GM21619 (cell line): Measurements from ENCODE around the gene SAPCD2.
"Not testable (repeated sequence)": the region's sequence is repeated elsewhere in the genome, so short reads cannot be mapped to it uniquely, and the experiment has no call there.

ENCODE experiments used
- ATAC-seq: cut with Tn5 transposase; IDR thresholded peaks from one replicate; pipeline ENCODE4 v1.9.1; 2021; ENCODE audit not compliant: unreplicated experiment

Gene SAPCD2

DNA sequence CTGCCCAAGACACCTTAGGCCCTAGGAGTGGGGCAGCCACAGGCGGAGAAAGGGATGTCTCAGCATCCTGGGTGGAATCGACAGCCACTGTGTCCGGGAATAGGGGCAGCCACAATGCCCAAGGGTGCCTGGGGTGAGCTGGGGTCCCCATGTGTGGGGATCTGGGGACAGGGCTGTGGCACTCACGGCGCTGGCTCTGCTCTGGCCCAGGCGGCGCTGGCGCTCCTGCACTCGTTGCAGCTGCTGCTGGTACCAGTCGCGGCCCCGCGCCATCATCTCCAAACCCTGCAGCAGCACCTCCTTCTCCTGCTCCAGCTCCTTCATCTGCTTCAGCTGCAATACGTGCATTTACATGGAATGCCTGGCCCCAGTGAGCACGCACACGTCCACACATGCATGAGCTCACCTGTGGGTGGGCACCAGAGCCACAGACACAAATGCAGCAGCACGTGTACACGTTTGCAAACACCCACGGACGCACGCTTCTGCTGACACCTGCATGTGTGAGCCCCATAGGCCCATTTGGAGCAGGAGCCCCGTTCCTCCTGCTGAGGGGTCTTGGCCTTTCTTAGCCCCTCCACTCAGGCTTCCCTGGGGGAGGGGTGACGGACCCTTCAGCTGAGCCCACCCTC, 4.9 kb downstream of the SAPCD2 start:
- no peak for ATAC-seq

DNA sequence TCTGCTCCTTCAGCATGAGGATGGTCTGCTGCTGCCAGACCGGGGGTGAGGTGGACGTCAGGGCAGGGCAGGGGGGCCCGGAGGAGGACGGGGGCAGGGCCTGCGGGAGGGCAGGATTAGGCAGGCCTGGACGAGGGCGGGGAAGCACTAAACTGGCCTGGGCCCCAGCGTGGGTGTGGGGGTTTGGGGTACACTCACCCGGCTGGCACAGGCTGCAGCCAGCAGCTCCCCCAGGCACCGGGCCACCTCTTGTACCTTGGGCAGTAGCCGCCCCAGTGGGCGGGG, 5.5 kb downstream of the SAPCD2 start:
- ATAC-seq: no peak

DNA sequence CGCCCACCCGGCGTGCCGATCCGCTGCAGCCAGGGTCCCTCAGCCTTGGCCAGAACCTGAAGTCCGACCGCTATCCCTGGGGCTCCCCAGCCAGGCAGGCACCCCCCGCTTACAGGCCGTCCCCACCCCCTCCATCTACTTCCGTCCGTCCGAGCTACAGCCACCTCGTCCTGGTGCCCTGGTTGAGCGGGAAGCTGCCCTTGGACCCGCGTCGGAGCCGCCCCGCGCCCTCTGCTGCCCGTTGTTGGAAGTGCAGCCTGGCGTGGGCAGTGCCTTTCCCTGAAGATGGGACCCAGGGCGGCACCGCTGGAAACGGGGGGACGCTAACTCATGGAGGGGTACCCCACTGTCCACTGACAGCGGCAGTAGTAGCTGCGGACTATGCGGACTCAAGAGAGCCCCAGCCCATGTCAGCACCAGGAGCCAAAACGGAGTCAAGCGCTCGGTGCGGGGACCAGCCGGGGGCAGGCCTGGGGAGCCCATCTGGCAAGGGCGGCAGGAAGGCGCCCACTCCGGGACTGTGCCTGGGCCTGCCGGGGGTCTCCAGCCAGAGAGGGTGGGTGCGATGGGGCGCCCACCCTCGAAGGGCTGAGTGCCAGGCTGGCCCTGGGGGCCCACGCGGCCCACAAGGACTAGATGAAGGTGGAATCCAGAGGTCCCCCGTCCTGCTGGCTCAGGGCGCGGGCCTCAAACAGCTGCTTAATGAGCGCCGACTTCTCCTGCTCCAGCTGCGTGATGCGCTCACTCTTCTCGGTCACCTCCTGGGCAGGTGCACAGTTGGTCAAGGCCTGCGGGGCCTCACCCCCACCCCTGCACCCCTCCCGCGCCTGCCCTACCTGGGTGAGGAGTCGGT, 6.1 kb downstream of the SAPCD2 start:
- no peak for ATAC-seq

DNA sequence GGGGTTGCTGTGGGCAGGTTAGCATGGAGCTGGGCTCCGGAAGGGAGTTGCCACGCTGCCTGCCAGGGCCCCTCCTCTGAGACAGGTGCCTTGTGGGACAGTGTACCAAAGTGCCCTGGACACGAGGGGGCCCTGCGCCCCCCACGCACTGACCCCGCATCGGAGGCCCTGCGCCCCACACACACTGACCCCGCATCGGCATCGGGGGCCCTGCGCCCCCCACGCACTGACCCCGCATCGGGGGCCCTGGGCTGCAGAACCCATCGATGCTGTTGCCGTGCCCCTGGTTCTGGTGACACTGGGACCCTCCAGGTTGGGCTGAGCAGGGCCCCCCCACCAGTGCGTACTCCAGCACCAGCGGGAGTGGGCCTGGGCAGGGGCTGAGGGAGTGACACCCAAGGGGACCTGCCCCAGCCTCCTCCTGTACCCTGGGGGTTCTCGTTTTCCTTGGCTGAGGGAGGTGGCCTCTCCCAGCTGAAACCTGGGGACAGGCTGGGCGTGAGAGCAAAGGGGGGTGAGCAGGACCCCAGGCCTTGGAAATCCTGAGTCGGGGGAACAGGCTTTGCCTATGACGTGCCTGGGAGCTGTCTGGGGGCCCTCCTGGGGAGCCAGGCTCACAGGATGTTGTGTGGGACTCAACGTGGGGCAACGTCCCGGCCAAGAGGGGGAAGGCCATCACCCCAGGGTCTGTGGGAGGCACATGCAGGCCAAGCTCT, 6.9 kb downstream of the SAPCD2 start:
- ATAC-seq: no peak

DNA sequence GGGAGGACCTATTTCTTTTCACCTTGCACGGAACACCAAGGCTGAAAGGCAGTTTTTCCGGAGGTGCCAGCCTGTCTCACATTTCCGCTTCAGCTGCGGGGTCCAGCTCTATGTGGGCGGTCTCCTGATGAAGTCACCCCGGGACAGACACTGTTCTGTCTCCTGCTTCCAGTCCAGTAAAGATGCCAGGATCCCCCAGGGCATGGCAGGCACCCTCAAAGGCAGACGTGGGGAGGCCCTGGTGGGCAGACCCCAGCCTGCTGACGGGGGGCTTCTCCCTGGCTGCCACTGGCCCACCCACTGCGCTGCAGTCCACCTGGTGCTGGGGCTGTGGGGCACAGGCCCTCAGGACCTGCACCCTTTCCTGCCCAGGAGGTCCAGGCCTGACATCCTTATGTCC, 7.6 kb downstream of the SAPCD2 start:
- not testable (repeated sequence) for ATAC-seq

DNA sequence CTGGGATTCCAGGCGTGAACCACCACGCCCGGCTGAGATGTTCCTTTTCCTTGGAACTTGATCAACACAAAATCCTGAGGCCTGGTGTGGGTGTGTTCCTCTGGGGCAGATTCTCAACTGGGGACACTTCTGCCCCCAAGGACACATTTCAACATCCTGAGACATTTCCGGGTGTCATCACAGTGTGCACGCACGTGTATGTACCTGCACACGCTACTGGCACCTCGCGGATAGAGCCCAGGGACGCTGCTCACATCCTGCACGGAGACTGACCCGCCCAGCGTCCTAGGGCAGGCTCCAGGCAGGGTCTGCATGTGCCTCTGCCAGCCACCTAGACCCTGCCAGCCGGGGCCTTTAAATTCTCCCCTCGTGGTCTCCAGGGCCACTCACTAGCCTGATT, 8.0 kb downstream of the SAPCD2 start:
- no peak for ATAC-seq

DNA sequence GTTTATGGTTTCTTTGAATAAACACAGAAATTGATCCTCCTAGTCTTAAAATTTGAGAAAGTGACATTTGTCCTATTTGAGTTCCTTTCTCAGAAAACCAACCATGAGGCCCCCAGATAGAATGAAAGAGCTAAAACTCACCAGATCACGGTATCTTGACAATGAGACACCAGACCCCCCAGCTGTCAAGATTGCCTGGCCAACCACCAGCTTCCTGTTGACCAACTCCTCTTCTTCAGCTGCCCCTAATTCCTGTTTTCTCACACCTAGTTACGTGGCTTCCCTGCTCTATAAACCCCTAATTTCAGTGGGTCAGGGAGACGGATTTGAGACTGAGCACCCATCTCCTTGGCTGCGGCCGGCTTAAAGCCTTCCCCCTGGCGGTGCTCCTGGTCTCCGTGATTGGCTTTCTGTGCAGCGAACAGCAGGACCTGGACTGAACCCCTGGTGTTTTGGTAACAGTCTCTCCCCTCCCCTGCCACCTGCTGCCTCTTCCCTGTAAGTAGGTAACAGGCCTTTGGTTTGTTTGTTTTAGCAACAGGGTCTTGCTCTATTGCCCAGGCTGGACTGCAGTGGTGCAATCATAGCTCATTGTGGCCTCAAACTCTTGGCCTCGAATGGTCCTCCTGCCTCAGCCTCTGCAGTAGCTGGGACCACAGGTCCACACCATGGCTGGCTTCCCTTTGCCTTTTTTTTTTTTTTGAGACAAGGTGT, 11.7 kb downstream of the SAPCD2 start:
- ATAC-seq: no peak

DNA sequence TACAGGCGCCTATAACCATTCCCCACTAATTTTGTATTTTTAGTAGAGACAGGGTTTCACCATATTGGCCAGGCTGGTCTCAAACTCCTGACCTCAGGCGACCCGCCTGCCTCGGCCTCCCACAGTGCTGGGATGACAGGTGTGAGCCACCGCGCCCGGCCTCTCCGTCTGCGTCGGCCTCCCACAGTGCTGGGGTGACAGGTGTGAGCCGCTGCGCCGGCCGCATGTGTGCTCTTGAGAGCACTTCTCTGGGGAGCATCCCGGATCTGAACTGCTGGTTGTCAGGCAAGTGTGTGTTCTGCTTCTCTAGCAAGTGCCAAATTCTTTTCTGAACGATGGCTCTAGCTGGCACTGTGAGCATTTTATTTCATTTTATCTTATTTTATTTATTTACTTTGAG, 12.8 kb downstream of the SAPCD2 start:
- ATAC-seq: no peak

DNA sequence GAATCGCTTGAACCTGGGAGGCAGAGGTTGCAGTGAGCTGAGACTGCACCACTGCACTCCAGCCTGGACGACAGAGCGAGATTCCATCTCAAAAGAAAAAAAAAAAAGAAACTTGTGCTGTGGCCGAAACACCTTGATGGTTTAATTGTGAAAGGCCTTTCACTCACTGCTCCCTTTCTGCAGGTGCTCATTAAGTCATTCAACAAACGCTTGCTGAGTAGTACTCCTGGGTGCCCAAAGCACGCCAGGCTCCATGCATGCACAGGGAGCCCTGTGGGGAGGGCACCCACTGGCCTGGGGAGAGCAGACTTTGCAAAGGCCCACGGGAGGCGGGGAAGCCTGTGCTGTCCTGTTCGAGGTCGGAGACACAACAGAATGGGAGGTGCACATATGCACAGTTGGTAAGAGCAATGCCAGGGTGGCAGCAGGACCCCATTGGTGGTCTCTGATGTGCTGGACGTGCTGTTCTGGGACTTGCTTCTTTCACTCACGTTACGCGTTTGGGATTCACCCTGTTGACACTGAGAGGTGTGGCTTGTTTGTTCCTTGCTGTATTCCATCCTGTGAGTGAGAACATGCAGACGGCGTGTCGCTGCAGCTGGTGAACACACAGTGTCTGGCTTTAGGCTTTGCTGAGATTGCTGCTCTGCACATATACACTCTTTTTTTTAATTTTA, 13.5 kb downstream of the SAPCD2 start:
- ATAC-seq: no peak

DNA sequence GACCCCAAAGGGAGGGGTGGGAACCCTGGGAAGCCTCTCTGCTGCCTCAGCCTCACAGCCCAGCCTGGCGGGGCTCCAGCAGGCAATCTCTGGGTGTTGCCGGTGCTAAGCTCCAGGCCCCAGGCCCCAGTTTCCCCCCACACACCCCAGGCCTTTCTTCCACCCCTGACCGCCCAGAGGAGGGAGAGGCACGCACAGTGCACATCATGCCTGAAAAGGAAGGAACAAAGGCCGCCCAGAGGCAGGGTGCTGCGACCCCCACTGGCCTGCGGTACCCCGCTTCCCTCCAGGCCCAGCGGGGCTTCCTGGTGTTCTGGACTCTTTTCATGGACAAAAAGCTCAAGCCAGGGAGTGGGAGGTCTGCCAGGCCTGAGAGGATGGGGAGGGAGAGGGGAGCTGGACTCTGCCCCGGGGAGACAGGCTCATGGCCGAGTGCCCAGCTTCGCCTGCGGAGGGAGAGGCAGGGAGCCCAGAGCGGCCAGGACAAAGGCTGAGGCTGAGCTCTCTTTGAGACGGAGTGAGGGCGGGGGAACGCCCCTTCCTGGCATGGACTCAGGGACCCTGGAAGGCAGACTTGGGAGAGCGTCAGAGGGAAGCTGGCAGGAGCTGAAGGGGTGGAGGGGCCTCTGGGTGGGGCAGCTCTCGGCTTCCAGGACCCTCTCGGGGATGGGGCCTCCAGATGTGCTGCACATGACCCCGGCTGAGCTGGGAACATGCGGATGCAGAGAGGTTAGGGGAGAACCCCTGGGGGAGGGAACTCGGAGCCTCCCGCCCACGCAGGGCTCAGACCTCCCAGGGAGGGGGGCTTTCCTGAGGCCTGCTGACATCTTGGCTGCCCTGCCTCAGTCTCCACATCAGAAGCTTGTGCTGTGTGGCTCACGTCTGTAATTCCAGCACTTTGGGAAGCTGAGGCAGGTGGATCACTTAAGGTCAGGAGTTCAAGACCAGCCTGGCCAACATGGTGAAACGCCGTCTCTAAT, 14.7 kb downstream of the SAPCD2 start:
- ATAC-seq: no peak

DNA sequence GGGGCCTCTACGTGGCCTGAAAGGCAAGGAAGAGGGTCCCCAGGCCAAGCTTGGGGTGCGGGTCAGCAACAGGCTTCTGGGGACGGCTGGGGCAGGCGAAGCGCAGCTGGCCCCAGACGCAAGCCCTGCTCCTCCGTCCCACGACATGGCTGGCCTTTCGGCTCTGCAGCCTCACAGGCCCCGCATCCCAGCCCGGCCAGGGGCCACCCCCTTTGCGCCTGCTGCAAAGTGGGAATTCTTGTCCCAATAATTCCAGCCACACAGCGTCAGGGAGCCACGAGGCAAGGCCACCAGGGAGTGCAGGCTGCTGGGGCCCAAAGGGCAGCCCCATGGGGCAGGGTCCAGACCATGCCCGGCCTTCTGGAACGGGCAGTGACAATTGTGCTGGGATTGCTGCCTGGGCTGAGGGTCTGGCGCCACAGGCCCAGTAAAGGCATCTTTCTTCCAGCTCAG, 15.4 kb downstream of the SAPCD2 start:
- ATAC-seq: no peak

DNA sequence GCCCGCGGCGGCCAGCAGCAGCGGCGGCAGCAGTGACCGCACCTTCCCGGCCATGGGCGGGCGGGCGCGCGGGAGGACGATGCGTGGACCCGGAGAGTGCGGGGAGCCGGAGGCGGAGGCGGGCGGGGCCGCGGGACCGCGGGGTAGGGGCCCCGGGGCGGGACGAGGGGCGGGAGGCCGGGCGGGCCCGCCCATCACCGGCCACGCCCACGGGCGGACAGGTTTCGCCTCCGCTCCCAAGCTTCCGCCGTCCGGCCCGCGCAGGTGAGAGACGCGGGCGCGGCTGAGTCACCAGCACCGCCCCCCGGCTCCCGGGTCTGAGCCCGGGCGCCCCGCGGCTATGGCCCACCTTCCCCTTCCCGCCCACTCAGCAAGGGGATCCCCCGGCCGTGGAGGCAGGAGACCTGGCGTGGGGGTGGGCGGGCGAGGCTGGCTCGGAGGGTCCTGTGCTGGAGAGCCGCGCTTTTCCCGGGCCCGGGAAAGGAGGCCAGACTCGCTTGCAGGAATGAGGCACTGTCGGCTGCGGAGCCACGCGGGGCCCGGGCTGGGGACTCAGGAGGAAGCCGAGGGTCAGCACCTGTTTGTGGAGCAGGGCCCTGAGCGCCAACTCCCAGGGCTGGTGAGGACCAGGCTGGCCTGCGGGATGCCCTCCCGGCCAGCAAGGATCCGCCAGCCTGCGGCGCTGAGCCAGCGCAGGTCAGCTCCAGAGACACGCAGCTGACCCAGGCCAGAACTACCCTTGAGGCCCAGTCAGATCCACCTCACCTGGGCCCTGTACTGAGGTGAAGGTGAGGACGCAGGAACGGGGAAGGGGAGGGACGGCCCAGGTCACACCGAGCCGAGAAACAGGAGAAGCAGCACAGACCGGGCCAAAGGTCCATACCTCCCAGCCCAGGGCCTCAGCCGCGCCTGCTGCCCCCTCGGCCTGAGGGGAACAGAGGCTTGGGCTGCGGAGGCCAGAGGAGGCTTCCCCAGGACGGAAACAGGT, 16.1 kb downstream of the SAPCD2 start, which contains the start of gene ENTPD2:
ENTPD2 (minus strand) TSS at position 118 of the 988 bp plus-strand sequence; CDS start at position 54, 64 bp downstream.
- no peak for ATAC-seq

DNA sequence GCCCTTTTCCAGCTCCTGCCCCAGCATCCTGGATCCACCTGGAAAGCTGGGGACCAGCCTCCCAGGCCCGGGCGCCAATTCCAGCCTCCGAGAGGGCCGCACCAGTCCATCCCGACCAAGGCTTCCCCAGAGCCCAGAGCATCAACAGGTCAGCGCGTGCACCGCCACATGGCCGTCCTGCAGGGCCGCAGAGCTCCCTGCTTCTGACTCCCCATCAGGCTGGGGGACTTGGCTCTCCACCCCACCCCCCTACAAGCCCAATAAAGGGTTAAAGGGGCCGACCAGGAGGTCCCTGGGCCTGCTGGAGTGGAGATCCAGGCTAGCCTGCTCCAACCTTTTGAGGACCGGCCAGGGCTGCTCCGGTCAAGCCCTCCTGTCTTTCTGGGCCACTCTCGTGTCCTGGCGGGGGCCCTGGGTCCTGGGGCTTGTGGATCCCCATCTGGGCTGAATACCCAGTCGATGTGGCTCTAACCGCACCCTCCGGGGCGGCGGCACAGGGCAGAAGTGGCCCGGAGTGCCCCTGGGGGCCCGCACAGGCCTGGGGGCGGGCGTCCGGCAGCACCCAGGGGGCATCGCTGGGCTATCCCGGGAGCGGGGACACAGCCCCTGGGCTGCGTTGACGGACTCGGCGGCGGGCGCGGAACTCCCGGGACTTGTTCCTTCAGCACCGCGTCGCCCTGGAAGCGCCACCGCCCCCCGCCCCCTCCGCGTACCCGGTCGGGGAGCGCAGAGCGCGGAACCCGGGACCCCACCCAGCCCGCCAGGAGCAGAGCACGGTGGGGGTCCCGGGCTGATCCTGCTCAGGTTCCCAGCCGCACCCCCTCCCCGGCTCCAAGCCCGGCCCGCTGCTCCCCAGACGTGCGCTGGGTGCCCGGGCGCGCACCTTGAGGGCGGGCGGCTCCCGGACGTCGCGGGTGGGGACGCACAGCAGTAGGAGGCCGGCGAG, 17.1 kb downstream of the SAPCD2 start:
- ATAC-seq: no peak

DNA sequence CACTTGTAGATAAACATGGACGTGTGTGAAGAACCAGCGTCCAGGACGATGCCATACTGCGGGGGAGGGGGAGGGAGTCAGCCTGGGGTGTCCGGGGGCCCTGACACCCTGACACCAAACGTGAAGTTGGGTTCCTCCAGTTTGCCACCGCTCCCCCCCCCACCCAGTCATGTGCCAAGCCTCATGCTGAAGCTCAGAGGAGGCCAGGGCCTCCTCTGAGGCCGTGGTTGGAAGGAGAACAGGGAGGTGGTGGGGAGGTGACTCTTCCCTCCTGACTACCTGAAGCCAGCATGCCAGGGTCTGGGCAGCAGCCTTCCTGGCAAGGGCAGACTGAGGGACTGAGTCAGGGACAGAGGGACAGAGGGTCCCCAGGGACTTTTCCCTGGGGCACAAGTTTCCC, 18.1 kb downstream of the SAPCD2 start:
- no peak for ATAC-seq

DNA sequence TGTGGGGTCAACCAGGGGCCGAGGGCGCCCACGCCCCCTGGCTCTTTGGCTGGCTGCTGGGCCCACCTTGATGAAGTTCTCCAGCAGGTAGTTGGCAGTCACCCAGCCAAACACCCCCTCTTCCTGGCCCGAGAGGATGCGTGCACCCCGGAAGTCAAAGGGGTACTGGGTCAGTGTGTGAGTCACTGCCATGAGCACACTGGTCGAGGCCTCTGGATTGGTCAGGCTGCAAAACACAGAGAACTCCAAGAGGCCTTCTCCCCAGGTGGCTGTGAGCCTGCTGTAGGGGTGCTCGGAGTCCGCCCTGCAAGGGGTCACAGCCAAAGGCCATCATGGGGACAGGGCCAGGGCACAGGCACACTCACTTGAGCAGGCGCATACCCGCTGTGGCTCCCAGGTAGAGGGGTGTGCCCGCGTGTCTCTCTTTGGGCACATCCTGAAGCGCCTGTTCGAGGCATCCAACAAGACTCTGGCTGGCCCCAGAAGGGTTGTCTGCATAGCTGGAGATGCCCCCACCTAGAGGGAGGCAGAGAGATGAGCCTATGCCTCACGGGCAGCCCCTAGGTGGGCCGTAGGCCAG, 19.1 kb downstream of the SAPCD2 start:
- no peak for ATAC-seq

DNA sequence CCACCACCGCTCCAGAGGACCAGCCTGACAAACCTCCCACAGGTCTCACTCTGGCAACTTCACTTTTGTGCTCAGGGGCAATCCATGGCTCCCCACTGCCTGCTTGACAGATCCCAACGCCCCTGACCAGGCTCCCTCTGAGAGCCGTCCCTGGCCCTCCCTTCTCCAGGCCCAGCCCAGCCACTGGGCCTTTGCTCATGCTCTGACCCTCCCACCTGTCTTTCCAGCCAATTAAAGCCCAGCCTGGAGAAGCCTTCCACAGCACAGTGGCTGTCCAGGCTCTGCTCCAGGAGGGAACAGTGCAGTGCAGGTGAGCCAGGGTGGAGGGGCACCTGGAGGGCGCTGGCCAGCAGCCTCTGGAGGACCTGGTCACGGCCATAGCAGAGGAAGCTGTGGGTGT, 19.8 kb downstream of the SAPCD2 start:
- ATAC-seq: no peak
